Measurements from ENCODE around the gene CDH4. TPM values are rescaled to one million over a fixed set of nuclear protein-coding genes. Genes with fewer than 3 reads are reported as not detected.

CDH4 gene
- total and polyA plus RNA-seq, 10 donors, result 0.30 to 20.1 (median 7.7) TPM

DNA sequence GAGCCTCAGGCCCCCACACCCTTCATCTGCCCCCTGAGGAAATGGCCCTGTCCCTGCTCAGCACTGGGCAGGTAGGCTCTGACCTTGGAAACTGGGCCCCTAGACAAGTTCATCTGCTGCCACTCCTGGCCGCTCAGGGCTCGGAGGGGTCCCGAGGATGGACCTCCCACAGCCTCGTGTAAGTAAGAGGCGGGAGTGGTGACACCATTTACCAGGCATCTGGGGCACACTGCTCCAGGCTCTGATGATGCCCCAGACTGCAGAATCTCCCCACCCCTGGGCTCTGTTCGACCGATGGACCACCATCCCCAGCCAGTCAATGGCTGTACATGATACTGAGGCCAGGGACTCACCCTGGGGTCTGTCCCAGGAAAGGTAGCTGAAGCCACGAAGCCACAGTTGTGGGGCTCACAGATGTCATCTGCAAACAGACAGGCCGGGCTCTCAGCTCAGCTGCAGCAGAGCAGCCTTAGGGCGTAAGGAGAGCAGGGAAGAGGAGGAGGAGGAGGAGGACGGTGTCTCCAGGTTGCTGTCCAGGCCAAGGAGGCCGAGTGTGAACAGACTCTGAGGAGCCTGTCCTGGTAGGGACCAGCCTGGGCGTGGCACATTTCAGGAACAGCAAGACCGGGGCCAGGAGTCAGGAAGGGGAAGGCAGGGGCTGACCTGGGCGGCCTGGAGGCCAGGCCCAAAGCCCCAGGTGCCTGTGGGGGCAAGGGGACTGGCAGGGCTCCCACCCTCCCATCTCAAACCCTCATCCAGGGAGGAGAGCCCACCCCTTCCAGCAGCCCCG is 513.2 kb downstream of the CDH4 start:
- peaks cover 0 to 21% (median 0%) of the 10 kb centered on the region in 7 donors for H3K27me3 ChIP-seq (replicated peaks in 1 of 7)
- TF ChIP-seq POLR2A (IDR thresholded peaks at IDR 0.05) (no peak), POLR2AphosphoS5 (IDR thresholded peaks at IDR 0.05) (no peak)
- TF ChIP-seq, protein P1, sequence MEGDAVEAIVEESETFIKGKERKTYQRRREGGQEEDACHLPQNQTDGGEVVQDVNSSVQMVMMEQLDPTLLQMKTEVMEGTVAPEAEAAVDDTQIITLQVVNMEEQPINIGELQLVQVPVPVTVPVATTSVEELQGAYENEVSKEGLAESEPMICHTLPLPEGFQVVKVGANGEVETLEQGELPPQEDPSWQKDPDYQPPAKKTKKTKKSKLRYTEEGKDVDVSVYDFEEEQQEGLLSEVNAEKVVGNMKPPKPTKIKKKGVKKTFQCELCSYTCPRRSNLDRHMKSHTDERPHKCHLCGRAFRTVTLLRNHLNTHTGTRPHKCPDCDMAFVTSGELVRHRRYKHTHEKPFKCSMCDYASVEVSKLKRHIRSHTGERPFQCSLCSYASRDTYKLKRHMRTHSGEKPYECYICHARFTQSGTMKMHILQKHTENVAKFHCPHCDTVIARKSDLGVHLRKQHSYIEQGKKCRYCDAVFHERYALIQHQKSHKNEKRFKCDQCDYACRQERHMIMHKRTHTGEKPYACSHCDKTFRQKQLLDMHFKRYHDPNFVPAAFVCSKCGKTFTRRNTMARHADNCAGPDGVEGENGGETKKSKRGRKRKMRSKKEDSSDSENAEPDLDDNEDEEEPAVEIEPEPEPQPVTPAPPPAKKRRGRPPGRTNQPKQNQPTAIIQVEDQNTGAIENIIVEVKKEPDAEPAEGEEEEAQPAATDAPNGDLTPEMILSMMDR (IDR thresholded peaks at IDR 0.05 in 8 of 11, conservative IDR thresholded peaks at IDR 0.05 in 3 of 11), result no peak
- H3K4me1 ChIP-seq, result no peaks in the 10 kb centered on the region
- WGBS, 5 donors, result 71 to 90% (median 86%) methylated on average over 8 to 16 of the region's 16 CpGs
- DNase-seq, result peak; percentile 50
- intact Hi-C loops (cut with DNase I; ENCODE audit: low total_unique reads), result no loop called here
- H3K4me3 ChIP-seq, result no peak overlapping the region
- no peaks in the 10 kb centered on the region for H3K36me3 ChIP-seq
- H3K9me3 ChIP-seq, result no peaks in the 10 kb centered on the region
- H3K27ac ChIP-seq, result no peak overlapping the region

DNA sequence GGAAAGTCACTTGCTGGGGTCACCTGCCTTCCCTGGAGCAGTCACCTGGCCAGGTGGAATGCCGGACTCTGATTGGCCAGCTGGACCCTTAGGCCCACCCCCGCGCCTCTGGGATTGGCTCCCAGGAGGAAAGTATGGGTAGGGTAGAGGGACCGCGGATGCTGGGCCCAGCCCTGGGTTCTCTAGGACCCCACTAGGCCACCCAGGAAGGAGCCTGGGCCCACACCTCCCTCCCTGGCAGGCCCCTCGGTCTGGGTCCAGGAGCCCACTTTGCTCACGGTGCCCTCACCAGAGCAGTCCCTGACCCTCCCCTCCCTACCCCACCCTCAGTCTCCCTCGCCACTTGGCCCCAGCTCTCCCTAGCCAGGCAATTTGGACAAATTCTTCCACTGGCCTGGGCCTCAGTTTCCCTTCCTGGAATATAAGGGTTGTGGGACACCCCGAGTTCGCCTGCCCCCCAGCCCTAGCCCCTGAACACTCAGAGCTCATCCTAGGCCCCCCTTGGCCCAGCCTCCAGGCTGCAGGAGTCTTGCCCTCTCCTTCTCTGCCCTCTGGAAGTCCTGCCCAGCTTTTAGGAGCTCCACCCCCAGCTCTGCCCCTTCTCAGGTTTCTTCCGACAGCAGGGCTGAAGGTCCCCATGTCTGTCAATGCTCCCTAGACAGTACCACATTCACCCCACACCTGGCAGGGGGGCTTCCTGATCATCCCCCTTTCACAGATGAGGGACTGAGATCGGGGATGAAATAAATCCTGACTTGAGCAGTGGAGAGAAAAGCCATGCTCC is 514.0 kb downstream of the CDH4 start:
- intact Hi-C loops (cut with DNase I; ENCODE audit: low total_unique reads), result no loop called here
- no peaks in the 10 kb centered on the region for H3K9me3 ChIP-seq
- TF ChIP-seq POLR2A (IDR thresholded peaks at IDR 0.05), result no peak
- no peak for TF ChIP-seq POLR2AphosphoS5 (IDR thresholded peaks at IDR 0.05)
- TF ChIP-seq, protein P1 (IDR thresholded peaks at IDR 0.05 in 8 of 11, conservative IDR thresholded peaks at IDR 0.05 in 3 of 11), result no peak
- H3K4me1 ChIP-seq, result no peaks in the 10 kb centered on the region
- H3K27ac ChIP-seq, result no peak overlapping the region
- 86 to 90% (median 87%) methylated on average over 7 to 12 of the region's 12 CpGs for WGBS, 5 donors
- H3K27me3 ChIP-seq (replicated peaks in 1 of 7), result peaks cover 0 to 21% (median 0%) of the 10 kb centered on the region in 7 donors
- no peak overlapping the region for H3K4me3 ChIP-seq
- H3K36me3 ChIP-seq, result no peaks in the 10 kb centered on the region
- DNase-seq, result peak; percentile 64

DNA sequence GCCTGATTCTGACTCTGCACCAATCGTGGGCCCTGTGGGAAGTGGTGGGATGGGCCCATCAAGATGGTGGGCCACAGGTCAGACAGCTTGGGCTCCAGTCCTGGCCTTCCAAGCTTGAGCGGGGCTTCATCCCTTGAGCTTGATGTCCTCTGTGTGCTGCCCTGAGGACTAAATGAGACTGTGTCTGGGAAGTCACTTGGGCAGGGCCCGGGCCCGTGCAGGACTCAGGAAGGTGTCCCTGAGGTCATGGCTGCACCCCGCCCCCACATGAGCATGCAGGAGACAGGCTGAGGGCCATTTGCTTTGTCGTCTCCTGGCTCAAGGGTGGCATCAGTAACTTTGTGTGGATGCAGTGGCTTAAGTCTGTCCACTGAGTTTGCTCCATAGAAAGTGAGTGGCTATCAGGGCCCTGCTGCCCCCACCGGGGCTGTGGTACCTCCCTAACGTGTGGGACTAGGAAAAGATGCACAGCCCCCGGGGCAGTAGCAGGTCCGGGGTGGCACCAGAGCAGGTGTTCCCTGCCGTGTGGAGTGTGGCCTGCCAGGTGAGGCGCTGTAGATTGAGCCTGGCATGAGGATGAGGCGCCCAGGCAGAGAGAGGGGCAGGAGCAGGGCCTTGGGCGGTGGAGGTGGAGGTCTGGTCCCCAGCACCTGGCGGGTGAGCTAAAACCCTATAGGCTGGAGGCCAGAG is 515.0 kb downstream of the CDH4 start:
- no peak overlapping the region for H3K4me3 ChIP-seq
- no peak for TF ChIP-seq POLR2A (IDR thresholded peaks at IDR 0.05)
- TF ChIP-seq POLR2AphosphoS5 (IDR thresholded peaks at IDR 0.05), result no peak
- TF ChIP-seq, protein P1 (IDR thresholded peaks at IDR 0.05 in 8 of 11, conservative IDR thresholded peaks at IDR 0.05 in 3 of 11), result no peak
- peak; percentile 58 for DNase-seq

More for the DNA sequence above, 515.0 kb downstream of the CDH4 start:
- Histone ChIP-seq H3K36me3 (no peaks in the 10 kb centered on the region), H3K9me3 (no peaks in the 10 kb centered on the region), H3K27ac (no peak overlapping the region), H3K27me3 (replicated peaks in 1 of 7) (peaks cover 0 to 21% (median 0%) of the 10 kb centered on the region in 7 donors), H3K4me1 (no peaks in the 10 kb centered on the region)
- WGBS, 5 donors, result 81 to 92% (median 85%) methylated on average over 5 to 15 of the region's 15 CpGs
- intact Hi-C loops (cut with DNase I; ENCODE audit: low total_unique reads), result no loop called here
